GM18499 (cell line): ENCODE data around the gene FTO.

ENCODE experiments used
- ATAC-seq: cut with Tn5 transposase; IDR thresholded peaks from one replicate; pipeline ENCODE4 v1.9.1; 2021; ENCODE audit warnings: moderate number of reproducible peaks; ENCODE audit not compliant: insufficient read depth, unreplicated experiment

The FTO gene

DNA sequence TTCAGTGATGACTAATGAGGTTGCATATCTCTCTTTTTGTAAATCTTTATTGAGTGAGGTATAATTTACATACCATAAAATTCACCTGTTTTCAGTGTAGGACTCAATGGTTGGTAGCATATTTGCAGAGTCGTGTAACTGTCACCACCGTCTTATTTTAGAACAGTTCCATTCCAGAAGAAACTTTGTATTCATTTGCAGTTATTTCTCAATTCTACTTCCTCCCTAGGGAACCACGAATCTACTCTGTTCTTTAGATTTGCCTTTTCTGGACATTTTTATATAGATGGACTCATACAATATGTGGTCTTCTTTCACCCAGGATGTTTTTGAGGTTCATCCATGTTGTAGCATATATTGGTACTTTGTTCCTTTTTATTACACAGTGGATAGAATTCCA is 3.7 kb downstream of the FTO start:
- ATAC-seq = no peak

DNA sequence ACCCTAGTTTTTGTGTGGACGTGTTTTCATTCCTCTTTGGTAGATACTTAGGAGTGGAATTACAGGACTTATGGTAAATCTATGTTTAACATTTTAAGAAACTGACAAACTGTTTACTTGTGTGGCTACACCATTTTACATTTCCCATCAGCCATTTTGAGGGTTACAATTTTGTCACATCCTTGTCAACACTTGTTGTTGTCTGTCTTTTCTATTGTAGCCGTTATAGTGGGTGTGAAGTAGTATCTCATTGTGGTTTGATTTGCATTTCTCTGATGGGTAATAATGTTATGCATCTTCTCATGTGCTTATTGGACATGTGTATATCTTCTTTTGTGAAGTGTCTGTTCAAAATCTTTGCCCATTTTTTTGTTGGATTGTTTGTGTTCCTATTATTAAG is 4.5 kb downstream of the FTO start:
- no peak for ATAC-seq

GRCh38 chr16:53711390-53711789 is 7.4 kb downstream of the FTO start:
- no peak for ATAC-seq

DNA sequence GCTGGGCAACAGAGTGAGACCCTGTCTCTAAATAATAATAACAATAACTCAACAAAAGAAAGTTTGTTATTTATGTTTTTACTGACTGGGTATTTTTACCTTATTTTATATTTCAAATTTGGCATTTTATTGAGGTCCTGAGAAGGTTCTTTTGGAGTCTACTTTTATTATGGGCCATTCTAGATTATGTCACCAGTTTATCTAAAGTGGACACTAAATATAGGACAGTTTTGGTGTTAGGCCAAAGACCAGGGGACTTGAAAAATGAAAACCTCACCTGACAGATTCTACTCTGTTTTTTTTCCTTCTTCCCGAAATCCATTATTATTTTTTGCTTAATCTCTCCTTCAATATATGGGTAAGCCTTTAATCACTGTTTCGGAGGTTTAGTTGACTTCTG is 8.1 kb downstream of the FTO start:
- no peak for ATAC-seq

DNA sequence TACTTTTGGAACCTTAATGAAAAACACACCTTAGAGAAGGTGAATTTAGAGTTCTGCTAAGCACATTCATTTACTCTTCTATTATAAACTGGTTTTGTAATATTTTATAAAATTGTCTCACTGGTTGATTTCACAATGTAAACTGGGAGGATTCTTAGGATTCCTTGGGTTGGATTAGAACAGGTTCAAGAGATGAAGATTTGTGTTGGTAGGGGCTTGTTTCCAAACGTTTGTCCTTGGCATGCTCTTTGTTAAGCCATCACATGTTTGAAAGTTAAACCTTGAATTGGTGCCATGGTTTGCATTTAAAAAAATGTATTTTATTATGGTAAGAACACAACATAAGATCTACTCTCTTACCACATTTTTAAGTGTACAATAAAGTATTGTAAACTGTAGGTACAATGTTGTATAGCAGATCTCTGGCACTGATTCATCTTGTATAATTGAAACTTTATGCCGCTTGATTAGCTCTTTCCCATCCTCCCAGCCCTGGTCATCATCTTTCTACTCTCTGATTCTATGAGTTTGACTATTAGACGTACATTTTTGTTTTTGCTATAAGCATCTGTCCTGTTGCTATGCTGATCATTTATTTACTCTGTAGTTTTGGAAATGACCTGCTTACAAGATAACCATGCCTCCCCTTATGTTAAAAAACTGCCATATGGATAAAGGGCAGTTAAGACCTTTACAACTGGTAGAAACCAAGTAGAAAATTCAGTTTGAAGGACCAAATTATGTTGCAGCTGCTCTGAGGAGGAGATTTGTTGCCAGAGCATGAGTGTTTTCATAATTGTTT is 9.6 kb downstream of the FTO start:
- ATAC-seq = no peak

DNA sequence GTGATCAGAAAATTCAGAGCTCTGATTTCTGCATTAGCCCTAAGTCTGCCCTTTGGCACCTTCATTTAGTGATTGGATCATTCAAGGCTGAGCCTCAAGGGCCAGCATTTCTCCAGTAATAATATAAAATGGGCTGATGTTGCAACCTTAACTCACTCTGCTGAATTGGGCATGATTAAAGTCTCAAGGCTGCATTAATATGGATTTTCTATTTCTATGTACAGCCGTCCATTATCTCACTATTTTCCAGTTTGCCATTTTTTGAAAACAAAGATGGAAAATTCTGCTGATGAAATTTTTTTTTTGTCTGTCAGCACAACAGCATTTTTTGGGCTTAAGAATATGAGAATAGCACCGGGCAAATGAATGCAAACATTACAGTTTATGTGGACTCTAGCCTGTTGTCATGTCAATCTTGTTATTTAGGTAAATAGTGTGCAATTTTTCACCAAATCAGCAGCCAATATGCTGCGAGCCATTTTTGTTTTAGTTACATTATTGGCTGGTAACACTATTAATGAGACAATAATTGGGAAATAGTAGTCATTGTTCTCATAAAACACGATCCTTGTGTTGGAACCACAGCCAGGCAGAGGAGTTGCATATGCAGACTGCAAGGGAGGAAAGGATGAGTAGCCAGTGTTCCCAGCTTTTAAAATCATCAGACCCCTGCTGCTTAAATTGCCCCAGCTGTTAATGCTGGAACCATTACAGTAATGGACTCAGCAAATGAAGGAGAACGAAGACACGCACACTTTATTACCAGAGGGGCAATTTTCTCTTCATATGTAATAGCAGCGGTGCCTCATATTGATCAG is 10.5 kb downstream of the FTO start:
- ATAC-seq = no peak

GRCh38 chr16:53715023-53715384 is 11.0 kb downstream of the FTO start:
- ATAC-seq = no peak

DNA sequence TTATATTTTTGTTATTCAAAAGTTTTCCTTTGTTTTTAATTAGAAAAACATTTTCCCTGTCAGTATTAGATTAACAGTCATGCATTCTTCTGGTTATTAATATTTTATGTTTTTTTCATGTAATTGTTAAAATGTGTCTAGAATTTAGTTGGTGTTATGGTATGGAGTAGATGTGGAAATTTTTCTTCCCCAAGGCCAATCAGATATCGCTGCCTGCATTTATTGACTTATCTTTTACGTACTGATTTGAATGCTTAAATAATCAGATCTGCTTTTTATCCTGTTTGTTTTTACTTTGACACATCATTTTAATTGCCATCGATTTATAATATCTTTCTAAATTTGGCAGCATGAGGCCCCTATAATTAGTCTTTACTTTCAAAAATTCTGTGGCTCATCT is 13.6 kb downstream of the FTO start:
- no peak for ATAC-seq

DNA sequence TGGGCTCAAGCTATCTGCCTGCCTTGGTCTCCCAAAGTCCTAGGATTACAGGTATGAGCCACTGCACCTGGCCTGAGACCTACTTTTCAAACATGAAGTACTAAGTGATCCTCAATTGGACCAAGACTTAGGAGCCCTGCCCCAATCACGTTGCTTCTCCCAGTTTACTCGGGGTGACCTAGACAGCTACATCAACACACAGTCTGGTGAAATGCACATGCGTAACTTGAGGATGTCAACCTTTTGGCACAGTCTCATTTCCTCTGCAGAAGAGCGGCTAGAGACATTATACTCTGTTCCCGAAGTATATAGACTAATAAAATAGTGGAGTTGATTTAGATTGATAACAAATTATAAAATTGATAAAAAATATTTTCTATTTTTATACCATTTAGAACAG is 17.1 kb downstream of the FTO start:
- no peak for ATAC-seq

GRCh38 chr16:53726625-53727024 is 22.7 kb downstream of the FTO start:
- ATAC-seq = no peak

- ATAC-seq = no peak
These were observed 26.7 kb downstream of the FTO start for GRCh38 chr16:53730693-53731092.

DNA sequence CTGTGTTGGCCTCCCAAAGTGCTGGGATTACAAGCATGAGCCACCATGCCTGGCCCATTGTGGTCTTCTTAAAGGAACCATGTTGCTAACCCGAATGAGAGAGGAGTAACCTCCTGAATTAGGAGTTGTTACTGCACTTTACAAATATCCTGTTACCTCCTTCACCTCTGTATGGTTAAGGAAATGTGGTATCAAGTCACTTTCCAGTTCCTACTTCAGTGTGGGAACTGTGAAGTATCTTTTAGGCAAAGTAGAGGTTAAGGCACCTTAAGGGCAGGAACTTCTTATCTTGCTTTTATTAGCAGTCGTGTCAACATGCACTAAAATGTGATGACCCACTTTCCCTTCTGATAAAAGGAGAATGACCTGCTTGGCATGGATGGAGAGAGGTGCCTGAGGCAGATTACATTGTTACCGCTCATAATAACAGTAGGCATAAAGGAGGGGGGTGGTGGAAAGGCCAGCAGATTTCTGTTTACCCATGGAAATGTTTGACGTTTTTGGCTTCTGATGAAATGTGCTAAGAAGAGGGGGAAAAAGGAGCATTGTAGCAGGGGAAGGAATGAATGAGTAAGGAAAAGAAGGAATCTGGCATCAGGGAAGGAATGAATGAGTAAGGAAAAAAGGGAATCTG is 28.5 kb downstream of the FTO start:
- ATAC-seq = no peak

GRCh38 chr16:53734908-53735307 is 31.0 kb downstream of the FTO start:
- no peak for ATAC-seq

DNA sequence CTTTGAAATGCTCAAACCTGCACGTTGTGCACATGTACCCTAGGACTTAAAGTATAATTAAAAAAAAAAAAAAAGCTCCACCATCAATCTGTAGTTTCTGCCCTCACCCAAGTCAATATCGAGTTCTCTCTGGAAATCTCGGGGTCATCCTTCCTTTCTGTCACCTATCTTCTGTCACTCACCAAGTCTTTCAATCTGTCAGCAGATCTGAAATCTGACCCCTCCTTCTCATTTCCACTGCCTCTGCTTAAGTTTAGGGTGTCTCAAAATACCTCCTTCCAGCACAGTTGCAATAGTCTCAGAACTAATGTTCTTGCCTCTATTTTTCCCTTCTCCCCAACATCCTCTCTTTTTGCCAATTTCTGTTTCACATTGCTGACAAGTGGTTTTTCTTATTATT is 32.3 kb downstream of the FTO start:
- no peak for ATAC-seq

DNA sequence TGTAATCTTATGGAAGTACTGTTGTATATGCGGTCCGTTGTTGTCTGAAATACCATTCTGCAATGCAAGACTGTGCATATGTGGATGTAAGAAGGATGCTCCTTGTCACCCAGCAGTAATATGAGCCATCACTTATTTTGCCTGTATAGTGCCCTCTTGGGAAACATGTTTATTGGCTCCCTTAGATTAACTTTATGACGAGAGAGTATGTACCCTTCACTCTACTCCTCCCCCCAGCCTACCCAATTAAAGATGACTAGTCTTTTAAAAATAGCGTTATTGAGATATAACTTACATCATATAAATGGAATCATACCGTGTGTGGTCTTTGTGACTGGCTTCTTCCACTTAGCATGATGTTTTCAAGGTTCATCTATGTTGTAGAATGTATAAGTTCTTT is 33.6 kb downstream of the FTO start:
- no peak for ATAC-seq

GRCh38 chr16:53740476-53740875 is 36.5 kb downstream of the FTO start:
- no peak for ATAC-seq

DNA sequence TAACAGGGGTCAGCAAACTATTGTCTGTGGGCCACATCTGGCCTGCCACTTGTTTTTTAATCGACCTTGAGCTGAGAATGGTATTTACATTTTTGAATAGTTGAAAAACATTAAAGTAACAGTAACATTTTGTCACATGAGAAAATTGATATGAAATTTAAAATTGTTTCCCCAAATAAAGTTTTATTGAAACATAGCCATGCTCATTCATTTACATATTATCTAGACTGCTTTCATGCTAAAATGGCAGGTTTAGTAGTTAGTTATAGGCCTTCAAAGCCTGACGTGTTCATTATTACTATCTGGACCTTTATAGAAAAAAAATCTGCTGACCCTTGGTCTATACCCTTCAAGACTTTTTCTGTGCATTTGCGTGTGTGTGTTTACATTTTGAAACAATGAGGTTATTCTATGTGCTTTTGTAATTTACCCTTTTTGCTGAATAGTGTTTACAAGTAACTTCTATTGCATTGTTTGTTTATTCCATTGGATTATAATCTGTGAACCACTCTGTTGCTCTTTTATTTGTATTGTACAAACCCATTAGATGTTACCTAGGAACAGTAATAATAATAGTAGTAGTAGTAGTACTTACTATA is 37.1 kb downstream of the FTO start:
- ATAC-seq = no peak

- ATAC-seq = no peak
These were observed 37.6 kb downstream of the FTO start for GRCh38 chr16:53741546-53741945.

DNA sequence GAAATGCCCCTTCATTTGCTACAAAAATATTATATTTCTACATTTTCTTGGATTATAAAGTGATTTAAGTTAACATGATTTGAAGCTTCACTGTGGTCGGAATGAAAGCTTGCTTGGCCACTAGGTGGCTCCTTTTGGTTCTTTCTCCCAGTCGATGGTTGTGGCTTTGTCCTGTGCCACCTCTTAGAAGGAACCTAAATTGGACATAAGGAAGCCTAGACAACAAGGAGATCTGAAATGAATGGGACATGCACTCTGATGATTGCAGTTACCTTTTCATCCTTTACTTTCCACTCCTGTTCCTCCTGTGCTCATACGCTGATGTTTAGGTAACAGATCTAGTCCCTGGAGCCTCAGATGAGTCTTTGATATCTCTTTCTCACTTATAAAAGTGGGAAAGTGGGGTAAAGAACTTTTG is 39.2 kb downstream of the FTO start:
- ATAC-seq = no peak

- no peak for ATAC-seq
These were observed 40.5 kb downstream of the FTO start for GRCh38 chr16:53744449-53744848.

GRCh38 chr16:53745086-53745485 is 41.1 kb downstream of the FTO start:
- no peak for ATAC-seq
